Measurements from ENCODE around the gene ARHGAP11A.

DNA sequence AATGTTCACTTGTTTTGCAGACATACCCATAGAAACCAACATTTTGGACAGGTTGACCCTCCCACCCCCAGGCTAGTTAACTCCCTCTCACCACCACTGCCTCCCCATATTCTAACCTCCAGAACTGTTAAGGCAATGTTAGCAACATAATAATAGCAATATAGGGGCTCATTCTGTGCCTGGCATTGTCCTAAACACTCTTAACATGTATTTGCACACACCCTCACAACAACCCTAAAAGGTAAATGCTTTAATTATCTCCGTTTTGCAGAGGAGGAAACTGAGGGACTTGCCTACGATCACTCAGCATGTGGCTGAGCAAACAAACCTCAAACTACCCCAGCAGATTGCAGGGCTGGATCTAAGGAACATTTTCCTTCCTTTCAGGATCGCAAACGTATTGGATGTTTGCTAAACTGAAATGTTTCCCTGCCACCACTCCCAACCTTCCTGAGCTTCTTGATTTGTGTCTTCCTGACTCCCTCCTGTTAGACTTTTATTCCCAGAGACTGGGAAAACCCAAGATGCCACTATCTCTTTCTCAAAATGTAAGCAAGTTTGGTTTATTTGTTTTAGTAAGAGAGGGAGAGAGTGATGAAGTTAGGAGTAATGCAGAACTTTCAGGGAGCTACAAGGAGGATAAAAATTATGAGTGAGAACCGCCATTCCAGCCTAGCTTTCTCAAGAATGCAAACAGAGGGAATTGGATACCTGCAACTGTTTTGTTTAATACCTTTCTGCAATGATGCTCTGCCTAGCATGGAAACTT is 27.5 kb downstream of the ARHGAP11A start:
- TF ChIP-seq, protein P1, sequence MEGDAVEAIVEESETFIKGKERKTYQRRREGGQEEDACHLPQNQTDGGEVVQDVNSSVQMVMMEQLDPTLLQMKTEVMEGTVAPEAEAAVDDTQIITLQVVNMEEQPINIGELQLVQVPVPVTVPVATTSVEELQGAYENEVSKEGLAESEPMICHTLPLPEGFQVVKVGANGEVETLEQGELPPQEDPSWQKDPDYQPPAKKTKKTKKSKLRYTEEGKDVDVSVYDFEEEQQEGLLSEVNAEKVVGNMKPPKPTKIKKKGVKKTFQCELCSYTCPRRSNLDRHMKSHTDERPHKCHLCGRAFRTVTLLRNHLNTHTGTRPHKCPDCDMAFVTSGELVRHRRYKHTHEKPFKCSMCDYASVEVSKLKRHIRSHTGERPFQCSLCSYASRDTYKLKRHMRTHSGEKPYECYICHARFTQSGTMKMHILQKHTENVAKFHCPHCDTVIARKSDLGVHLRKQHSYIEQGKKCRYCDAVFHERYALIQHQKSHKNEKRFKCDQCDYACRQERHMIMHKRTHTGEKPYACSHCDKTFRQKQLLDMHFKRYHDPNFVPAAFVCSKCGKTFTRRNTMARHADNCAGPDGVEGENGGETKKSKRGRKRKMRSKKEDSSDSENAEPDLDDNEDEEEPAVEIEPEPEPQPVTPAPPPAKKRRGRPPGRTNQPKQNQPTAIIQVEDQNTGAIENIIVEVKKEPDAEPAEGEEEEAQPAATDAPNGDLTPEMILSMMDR (IDR thresholded peaks at IDR 0.05): no peak
- TF ChIP-seq ZFX (IDR thresholded peaks at IDR 0.05; ENCODE audit: borderline replicate concordance): no peak
